ENCODE measurements around the gene MS4A4A. TPM values are rescaled to one million over a fixed set of nuclear protein-coding genes. Genes with fewer than 3 reads are reported as not detected.

The MS4A4A gene
- total RNA-seq, 2 donors from 2014 or later, result not detected

DNA sequence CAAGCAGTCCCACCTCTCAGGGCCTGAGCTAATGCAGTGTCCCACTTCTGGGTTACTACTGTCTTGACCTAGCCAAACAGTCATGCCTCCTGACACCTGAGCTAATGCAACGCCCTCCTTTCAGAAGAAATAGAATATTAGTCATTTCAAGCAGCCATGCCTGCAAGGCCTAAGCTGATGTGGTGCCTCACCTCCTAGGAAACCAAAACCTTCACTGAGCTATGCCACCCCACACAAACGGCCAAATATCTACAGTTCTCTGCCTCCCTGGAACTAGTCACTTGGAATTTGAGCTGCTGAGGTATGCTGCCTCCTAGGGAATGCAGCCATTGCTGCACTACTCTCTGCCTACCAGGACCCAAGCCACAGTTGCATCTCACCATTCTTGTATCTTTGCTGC is 38.3 kb downstream of the MS4A4A start:
- no peaks in the 10 kb centered on the region for H3K4me1 ChIP-seq (ENCODE audit: control insufficient read depth, insufficient read depth, low read length)
- peaks cover 5% of the 10 kb centered on the region for H3K4me1 Mint-ChIP-seq
- H3K9ac ChIP-seq (ENCODE audit: extremely low read depth, low read length, poor library complexity, severe bottlenecking), result no peak overlapping the region
- no peak overlapping the region for H3K27ac ChIP-seq (ENCODE audit: low read depth, low read length)
- WGBS, 2 experiments (ENCODE audit: insufficient coverage in 1 of 2, insufficient read length in 1 of 2), result 86 to 100% methylated on average over 1 to 2 of the region's 2 CpGs
- no peaks in the 10 kb centered on the region for H3K36me3 ChIP-seq (ENCODE audit: control insufficient read depth, insufficient read depth, low read length)
- no peak for DNase-seq
- H3K9me3 Mint-ChIP-seq, result no peaks in the 10 kb centered on the region
- H3K9me3 ChIP-seq (ENCODE audit: control insufficient read depth, low read length), result no peaks in the 10 kb centered on the region
- H3K36me3 Mint-ChIP-seq (ENCODE audit: low read depth), result no peaks in the 10 kb centered on the region
- no peaks in the 10 kb centered on the region for H3K27me3 ChIP-seq (ENCODE audit: control insufficient read depth, insufficient read depth, low read length, poor library complexity, severe bottlenecking)
- no peak overlapping the region for H3K27ac Mint-ChIP-seq
- H3K4me3 Mint-ChIP-seq, result no peak overlapping the region
- TF ChIP-seq, protein P1, sequence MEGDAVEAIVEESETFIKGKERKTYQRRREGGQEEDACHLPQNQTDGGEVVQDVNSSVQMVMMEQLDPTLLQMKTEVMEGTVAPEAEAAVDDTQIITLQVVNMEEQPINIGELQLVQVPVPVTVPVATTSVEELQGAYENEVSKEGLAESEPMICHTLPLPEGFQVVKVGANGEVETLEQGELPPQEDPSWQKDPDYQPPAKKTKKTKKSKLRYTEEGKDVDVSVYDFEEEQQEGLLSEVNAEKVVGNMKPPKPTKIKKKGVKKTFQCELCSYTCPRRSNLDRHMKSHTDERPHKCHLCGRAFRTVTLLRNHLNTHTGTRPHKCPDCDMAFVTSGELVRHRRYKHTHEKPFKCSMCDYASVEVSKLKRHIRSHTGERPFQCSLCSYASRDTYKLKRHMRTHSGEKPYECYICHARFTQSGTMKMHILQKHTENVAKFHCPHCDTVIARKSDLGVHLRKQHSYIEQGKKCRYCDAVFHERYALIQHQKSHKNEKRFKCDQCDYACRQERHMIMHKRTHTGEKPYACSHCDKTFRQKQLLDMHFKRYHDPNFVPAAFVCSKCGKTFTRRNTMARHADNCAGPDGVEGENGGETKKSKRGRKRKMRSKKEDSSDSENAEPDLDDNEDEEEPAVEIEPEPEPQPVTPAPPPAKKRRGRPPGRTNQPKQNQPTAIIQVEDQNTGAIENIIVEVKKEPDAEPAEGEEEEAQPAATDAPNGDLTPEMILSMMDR (conservative IDR thresholded peaks at IDR 0.05), result peak; percentile 45
- H3K4me3 ChIP-seq (ENCODE audit: low read length), result no peak overlapping the region
- H3K27me3 Mint-ChIP-seq (ENCODE audit: insufficient read depth), result no peaks in the 10 kb centered on the region

DNA sequence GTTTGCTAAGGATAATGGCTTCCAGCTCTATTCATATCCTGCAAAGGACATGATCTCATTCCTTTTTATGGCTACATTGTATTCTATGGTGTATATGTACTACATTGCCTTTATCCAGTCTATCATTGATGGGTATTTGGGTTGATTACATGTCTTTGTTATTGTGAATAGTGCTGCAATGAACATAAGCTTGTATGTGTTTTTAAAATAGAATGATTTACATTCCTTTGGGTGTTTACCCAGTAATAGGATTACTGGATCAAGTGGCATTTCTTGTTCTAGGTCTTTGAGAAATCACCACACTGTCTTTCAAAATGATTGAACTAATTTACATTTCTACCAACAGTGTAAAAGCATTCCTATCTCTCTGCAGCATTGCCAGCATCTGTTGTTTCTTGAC is 40.6 kb downstream of the MS4A4A start:
- Mint-ChIP-seq H3K36me3 (ENCODE audit: low read depth) (no peaks in the 10 kb centered on the region), H3K4me1 (peaks cover 5% of the 10 kb centered on the region), H3K4me3 (no peak overlapping the region), H3K27me3 (ENCODE audit: insufficient read depth) (no peaks in the 10 kb centered on the region), H3K27ac (no peak overlapping the region), H3K9me3 (no peaks in the 10 kb centered on the region)
- no peaks in the 10 kb centered on the region for H3K27me3 ChIP-seq (ENCODE audit: control insufficient read depth, insufficient read depth, low read length, poor library complexity, severe bottlenecking)
- H3K9me3 ChIP-seq (ENCODE audit: control insufficient read depth, low read length), result no peaks in the 10 kb centered on the region
- TF ChIP-seq, protein P1 (conservative IDR thresholded peaks at IDR 0.05), result no peak
- no peak for DNase-seq
- H3K9ac ChIP-seq (ENCODE audit: extremely low read depth, low read length, poor library complexity, severe bottlenecking), result no peak overlapping the region
- no peaks in the 10 kb centered on the region for H3K4me1 ChIP-seq (ENCODE audit: control insufficient read depth, insufficient read depth, low read length)
- H3K4me3 ChIP-seq (ENCODE audit: low read length), result no peak overlapping the region
- no peaks in the 10 kb centered on the region for H3K36me3 ChIP-seq (ENCODE audit: control insufficient read depth, insufficient read depth, low read length)
- no peak overlapping the region for H3K27ac ChIP-seq (ENCODE audit: low read depth, low read length)

DNA sequence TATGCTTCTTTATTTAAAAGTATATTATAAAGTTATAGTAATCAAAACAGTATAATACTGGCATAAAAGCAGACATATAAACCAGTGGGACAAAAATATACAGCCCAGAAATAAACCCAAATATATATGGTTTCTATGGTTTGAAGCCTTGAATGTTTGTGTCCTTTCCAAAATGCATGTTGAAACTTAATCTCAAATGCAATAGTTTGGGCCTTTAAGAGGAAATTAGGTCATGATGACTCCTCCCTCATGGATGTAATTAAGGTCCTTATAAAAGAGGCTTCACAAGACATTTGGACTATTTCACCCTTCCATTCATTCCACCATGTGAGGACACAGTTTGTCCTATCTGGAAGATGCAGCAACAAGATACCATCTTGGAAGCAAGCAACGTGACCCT is 46.5 kb downstream of the MS4A4A start, which contains the start of gene MS4A6E:
Gene MS4A6E (plus strand): TSS at position 301 of the 400 bp plus-strand sequence. CDS start 7,641 bp downstream, outside the sequence.
- no peaks in the 10 kb centered on the region for H3K27me3 Mint-ChIP-seq (ENCODE audit: insufficient read depth)
- no peak for DNase-seq
- Histone ChIP-seq H3K27me3 (ENCODE audit: control insufficient read depth, insufficient read depth, low read length, poor library complexity, severe bottlenecking) (no peaks in the 10 kb centered on the region), H3K36me3 (ENCODE audit: control insufficient read depth, insufficient read depth, low read length) (no peaks in the 10 kb centered on the region), H3K4me1 (ENCODE audit: control insufficient read depth, insufficient read depth, low read length) (no peaks in the 10 kb centered on the region), H3K4me3 (ENCODE audit: low read length) (no peak within 1 kb of the TSS), H3K9ac (ENCODE audit: extremely low read depth, low read length, poor library complexity, severe bottlenecking) (no peak within 1 kb of the TSS), H3K9me3 (ENCODE audit: control insufficient read depth, low read length) (no peaks in the 10 kb centered on the region), H3K27ac (ENCODE audit: low read depth, low read length) (no peak within 1 kb of the TSS)
- TF ChIP-seq, protein P1 (conservative IDR thresholded peaks at IDR 0.05), result no peak
- H3K4me3 Mint-ChIP-seq, result no peak within 1 kb of the TSS
- H3K9me3 Mint-ChIP-seq, result peaks cover 13% of the 10 kb centered on the region
- H3K27ac Mint-ChIP-seq, result no peak within 1 kb of the TSS
- H3K4me1 Mint-ChIP-seq, result no peaks in the 10 kb centered on the region
- no peaks in the 10 kb centered on the region for H3K36me3 Mint-ChIP-seq (ENCODE audit: low read depth)
- WGBS, 2 experiments (ENCODE audit: insufficient coverage in 1 of 2, insufficient read length in 1 of 2), result 55% methylated on average over 1 of the region's 1 CpG; no CpG with 5 or more reads in 1 of the 2 experiments
